Hepatic stellate cell (primary cell): ENCODE measurements around the gene PYDC1.
"Not testable (repeated sequence)": the region's sequence is repeated elsewhere in the genome, so short reads cannot be mapped to it uniquely, and the experiment has no call there.

Experiments used
- DNase-seq: peaks from one replicate; pipeline ENCODE4 v3.0.0; 2011; ENCODE audit warnings: low spot score

Gene PYDC1

DNA sequence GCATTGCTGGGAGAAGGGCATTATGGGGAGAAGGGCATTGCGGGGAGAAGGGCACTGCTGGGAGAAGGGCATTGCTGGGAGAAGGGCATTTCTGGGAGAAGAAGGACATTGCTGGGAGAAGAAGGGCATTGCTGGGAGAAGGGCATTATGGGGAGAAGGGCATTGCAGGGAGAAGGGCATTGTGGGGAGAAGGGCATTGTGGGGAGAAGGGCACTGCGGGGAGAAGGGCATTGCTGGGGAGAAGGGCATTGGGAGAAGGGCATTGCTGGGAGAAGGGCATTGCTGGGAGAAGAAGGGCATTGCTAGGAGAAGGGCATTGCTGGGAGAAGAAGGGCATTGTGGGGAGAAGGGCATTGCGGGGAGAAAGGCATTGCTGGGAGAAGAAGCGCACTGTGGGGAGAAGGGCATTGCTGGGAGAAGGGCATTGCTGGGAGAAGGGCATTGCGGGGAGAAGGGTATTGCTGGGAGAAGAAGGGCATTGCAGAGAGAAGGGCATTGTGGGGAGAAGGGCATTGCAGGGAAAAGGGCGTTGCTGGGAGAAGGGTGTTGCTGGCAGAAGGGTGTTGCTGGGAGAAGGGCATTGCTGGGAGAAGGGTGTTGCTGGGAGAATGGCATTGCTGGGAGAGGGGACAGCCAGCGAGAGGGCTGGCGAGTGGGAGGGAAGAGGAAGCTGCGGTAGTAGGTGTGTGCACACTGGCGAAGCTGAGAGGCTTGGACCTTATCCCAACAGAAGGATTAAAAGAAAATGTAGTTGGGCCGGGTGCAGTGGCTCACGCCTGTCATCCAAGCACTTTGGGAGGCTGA, 4.6 kb upstream of the PYDC1 start:
- no peak for DNase-seq

- no peak for DNase-seq
Measured at GRCh38 chr16:31219154-31219741, 2.3 kb upstream of the PYDC1 start.

DNA sequence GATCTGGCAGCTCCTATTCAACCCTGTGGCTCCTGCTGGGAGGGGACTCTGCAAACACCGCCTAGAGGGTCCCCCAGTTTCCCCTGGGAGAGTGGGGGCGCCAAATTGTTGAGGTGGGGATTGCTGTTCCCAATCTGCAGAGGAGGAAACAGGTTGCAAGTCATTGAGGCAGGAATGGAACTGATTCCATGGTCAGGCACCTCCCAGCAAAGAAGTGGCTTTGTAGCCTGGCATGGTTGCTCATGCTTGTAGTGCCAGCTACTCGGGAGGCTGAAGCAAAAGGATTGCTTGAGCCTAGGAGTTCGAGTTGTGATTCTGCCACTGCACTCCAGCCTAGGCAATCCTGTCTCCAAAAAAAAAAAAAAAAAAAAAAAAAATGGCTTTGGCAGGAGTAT, 198 bp upstream of the PYDC1 start:
- no peak for DNase-seq

- peak; percentile 93 for DNase-seq
Measured at GRCh38 chr16:31215287-31216162, 1.4 kb downstream of the PYDC1 start.

DNA sequence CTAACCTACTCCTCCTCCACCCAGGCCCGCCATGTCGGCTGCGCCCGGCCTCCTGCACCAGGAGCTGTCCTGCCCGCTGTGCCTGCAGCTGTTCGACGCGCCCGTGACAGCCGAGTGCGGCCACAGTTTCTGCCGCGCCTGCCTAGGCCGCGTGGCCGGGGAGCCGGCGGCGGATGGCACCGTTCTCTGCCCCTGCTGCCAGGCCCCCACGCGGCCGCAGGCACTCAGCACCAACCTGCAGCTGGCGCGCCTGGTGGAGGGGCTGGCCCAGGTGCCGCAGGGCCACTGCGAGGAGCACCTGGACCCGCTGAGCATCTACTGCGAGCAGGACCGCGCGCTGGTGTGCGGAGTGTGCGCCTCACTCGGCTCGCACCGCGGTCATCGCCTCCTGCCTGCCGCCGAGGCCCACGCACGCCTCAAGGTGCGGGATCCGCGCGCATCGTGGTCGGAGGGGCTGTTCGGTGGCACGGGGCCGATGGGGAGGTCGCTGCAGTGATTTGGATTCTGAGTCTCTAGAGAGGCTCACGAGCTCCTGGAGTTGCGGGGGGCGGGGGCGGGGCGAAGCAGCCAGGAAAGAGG, 2.1 kb downstream of the PYDC1 start:
- no peak for DNase-seq

DNA sequence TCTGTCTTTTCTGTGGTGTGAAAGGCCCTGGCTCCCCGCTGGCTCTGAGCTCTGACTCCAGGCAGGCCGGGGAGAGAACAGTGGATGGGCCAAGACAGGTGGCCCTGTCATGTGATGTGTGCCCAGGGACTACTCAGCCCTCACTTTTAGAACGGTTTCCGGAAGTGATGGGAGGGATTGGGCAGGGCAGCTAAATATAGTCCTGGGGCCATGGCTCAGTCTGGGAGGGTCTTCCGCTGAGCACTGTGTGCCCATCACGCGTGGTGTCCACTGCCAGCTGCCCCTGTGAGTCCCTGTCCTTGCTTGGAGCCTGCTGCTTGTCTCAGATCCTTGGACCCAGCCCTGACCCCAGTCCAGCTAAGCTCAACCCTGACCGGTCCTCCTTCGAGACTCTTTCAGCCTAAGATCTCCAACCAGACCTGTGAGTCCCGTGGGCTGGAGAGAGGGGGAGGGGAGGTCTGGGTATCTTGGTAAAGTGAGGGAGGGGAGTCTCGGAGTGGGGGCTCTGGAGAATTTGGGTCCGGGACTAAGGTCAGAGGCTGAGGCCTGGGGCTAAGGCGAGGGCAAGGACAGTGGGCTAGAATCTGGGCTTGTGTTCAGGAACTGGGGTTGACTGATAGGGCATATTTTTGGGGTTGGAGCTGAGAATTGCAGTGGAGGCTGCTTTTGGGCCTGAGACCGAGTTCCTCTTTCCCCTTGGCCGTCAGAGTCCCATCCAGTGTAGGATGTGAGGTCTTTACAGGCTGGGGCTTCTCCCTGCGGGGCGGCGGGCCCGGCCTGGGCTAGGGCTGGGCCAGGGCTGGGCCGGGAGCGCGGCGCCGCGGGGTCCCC, 2.8 kb downstream of the PYDC1 start, which contains the start of gene TRIM72:
TRIM72 (plus strand) TSS at position 243 of the 831 bp plus-strand sequence. CDS start 620 bp downstream, outside the sequence.
- DNase-seq = no peak

- DNase-seq = no peak
Measured at GRCh38 chr16:31213342-31213741, 3.6 kb downstream of the PYDC1 start.

DNA sequence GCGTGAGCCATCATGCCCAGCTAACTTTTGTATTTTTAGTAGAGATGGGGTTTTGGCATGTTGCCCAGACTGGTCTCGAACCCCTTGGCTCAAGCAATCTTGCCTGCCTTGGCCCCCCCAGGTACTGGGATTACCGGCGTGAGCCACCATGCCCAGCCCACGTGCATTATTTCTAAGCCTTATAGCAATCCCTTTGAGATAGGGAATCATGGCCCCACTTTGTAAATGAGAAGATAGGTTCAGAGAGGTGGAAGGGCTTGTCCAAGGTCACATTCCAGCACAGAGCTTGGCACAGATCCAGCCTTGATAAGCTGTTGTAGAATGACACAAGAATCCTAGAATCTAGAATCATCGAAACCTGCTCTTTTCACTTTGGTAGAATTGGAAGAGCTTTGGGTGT, 10.2 kb downstream of the PYDC1 start:
- no peak for DNase-seq

DNA sequence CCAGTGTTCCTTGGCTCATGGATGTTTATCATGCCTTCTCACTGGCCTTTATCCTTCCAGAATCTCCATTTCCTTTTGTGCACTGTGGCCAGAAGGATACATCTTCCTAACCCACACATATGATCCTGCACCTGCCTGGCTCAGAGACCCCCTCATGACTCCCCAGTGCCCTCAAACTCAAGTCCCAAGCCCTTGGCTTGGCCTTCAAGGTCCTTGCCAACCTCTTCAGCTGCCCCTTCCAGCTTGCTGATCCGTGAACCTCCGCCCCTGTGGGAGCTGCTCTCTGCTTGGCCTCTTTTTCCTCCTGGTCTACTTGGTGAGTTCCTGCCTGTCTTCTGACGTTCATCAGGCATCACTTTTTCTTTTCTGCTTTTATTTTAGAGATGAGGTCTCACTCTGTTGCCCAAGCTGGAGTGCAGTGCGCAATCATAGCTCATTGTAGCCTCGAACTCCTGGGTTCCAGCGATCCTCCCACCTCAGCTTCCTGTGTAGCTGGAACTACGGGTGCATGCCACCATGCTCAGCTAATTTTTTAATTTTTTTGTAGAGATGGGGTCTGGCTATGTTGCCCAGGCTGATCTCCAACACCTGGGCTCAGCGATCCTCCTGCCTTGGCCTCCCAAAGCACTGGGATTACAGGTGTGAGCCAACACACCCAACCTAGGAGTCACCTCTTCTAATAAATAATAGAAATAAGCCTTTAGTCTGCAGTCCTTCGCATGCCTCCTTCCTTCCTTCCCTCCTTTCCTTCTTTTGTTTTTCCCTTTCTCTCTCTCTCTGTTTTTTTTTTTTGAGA, 11.9 kb downstream of the PYDC1 start:
- DNase-seq = no peak

DNA sequence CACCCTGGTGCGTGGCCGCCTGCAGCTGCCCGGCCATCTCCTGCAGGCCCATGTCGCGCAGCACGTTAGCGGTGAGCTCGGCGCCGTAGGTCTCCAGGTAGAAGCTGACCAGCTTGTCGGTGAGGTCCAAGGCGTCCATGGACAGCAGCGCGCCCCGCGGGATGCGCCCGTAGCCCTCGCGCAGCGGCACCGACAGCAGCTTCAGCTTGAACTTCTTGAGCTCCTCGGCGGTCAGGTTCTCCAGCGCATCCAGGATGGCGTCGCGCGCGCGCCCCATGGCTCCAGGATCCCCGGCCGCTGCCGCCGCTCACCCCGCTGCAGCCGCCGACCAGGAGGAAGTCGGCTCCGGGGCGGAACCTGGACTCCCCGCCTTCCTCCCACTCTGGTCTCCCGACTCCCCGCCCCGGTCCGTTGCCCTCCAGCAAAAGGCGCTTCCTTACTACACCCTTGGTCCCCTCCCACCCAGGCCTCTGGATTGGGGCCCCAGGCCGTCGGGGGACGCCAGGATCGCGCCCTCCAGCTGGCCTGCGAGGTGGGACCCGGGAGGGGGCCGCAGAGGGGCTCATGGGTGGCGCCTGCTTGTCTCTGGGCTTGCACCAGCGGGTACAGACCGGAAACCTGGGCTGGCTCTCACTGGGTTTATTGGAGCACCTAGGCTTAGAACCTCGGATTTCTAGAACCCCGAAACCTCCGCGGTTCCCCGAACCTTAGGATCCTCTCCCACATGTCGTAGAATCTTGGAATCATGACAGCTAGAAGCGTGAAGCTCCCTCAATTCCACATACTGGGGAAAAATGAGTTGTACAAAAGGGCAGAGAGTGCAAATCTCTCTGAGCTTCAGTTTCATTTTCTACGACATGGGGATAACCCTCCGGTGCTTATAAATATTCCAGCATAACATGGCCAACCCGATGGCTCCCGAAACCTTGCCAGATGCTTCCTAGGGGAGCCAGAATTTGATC, 14.2 kb downstream of the PYDC1 start, which contains the start of gene PYCARD:
PYCARD (minus strand) TSS at position 347 of the 962 bp plus-strand sequence; CDS start at position 277, 70 bp downstream.
- peak; percentile 71 for DNase-seq

DNA sequence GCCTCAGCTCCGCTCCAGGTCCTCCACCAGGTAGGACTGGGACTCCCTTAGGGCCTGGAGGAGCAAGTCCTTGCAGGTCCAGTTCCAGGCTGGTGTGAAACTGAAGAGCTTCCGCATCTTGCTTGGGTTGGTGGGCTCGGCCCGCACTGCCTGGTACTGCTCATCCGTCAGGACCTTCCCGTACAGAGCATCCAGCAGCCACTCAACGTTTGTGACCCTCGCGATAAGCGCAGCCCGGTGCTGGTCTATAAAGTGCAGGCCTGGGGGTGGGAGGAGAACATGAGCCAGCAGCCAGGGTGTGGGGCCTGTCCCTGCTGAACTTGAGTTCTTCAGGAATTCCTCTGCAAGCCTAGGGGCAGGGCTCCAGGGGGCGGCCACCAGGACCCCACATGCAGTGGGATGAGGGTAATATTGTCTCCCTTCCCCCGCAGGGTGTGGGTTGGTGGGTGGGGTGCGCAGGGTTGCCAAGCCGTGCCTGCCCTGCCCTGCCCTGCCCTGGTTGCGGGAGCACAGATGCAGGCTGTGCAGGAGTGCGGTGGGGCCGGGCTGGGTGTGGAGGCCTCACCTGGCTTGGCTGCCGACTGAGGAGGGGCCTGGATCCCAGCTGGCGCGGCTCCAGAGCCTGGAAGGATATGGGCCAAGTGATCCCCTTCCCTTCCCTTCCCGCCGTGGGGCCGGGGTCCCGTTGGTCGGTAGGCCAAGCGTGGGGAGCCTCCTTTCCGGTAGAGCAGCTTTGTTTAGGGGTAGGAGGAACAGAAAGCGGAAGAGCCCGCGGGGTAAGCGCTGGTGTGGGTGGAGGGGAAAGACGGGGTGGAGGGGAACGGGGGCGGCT, 15.1 kb downstream of the PYDC1 start:
- DNase-seq = no peak

GRCh38 chr16:31200821-31201568, 15.9 kb downstream of the PYDC1 start:
- DNase-seq = peak; percentile 53

DNA sequence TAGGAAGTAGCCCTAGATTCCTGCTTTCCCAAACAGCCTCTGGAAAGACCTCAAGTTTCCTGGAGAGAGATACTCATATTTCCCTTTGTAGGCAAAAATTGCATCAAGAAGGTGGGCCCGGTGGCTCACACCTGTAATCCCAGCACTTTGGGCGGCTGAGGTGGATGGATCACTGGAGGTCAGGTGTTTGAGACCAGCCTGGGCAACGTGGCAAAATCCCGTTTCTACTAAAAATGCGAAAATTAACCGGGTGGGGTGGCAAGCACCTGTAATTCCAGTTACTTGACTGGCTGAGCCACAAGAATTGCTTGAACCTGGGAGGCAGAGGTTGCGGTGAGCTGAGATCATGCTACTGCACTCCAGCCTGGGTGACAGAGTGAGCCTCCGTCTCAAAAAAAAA, 16.8 kb downstream of the PYDC1 start:
- not testable (repeated sequence) for DNase-seq

DNA sequence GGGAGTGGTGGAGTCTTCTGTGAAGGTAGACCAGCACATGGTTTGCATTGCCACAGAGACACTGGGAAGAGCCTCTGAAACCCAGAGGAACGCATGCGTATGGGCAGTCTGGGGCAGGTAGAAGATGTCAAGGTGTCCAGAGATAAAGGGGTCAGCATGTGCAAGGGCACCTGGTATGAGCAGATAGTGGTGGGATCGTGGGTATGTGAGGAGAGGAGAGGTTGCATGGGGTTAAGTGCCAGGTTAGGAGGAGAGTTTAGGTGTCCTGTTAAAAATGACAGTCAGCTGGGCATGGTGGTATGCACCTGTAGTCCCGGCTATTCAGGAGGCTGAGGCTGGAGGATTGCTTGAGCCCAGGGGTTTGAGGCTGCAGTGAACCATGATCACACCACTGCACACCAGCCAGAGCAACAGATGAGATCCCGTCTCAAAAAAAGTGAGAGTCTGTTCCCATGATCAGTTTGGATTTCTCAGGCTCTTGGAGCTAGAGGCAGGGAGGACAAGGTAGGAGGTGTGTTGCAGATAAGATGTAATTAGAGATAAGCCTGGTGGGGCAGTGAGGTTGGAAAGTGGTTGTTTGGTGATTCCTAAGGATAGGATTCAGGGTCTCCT, 17.4 kb downstream of the PYDC1 start:
- no peak for DNase-seq

- DNase-seq = no peak
Measured at GRCh38 chr16:31198207-31198882, 18.6 kb downstream of the PYDC1 start.

DNA sequence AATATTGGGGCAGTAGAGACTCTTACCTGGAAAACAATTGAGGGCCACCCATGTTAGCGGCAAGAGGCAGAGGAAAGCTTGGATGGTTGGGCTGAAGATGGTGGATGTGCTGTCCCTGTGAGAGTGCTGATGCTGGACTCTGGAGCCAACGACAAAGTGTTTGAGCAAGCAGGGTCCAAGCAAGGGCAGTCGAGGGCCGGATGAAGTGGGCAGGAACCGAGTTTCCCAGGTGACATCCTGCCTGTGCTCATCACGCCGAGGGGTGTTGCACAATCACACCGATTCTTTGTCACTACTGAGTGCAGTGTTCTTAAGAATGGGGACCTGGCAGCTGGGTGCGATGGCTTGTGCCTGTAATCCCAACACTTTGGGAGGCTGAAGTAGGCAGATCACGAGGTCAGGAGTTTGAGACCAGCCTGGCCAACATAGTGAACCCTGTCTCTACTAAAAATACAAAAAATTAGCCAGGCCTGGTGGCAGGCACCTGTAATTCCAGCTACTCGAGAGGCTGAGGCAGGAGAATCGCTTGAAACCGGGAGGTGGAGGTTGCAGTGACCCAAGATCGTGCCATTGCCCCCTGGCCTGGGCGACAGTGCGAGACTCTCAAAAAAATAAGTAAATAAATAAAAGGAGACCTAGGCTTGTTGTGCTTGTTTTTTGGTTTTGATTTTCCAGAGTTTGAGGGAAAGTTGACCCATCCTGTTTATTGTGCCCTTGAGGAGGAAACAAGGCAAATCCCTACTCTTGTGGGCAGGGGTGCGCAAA, 20.4 kb downstream of the PYDC1 start:
- DNase-seq = no peak
